NCI-H2107 treated with DMSO at 0.1 percent for 48 hours (cell line): ENCODE measurements around the gene UGT8.
"Not testable (repeated sequence)": the region's sequence is repeated elsewhere in the genome, so short reads cannot be mapped to it uniquely, and the experiment has no call there.

Experiments used
- DNase-seq: peaks from one replicate; lab custom pipeline; 2025; ENCODE audit not compliant: unreplicated experiment; lab: John Stamatoyannopoulos, UW

Gene UGT8

DNA sequence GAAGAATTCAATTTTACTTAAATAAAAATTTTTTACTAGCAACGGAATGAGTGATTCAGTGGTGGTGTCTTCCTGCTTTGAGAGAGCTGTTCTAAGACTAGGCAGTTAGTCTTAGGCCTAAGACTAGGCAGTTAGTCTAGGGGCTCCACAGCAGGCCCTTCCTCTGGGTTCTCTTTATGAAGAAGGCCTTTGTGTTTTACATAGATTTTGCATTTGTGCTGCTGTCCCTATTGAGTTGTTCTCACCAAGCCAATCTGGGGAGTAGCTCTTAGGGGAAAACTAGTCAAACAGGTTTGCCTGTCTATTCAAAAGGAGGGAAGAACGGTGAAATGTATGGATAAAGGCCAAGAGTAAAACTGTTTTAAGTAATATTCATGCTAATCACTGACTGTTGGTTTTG is 7.6 kb downstream of the UGT8 start:
- DNase-seq, result no peak

GRCh38 chr4:114607056-114607455 is 8.4 kb downstream of the UGT8 start:
- DNase-seq, result no peak

DNA sequence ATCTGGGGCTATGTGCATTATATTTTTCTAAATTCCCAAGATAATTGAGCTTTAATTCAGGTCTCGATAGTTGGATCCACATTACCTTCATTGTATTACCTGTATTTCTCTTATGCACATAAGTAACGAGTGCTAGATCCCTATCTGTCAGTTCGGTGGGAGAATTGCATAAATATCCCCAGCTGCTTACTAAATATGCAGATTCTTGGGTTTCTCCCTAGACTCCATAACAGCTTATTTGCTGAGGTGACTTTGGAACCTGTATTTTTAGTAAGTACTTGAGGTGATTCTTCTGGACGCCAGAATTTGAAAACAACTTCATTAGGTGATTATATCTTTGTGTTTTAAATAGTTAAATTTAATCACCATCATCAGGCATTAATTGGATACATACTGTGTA is 15.0 kb downstream of the UGT8 start:
- no peak for DNase-seq

DNA sequence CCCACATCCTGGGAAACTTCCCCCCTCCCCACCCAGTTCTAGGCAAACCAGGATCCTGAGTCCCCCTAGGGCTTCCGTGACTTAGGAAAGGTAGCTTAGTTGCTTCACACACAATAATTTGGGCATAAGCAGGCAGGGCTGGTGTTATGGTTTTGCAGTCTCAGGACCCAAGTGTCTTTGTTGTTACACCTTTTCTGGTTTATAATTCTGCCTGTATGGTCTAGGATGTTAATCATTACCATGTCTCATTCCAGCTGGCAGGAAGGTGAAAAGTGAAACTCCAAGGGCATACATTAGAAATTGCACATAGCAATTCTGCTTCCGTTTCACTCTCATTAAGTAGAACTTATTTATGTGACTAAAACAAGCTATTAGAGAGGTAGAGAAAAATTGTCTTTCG is 16.8 kb downstream of the UGT8 start:
- DNase-seq, result no peak

DNA sequence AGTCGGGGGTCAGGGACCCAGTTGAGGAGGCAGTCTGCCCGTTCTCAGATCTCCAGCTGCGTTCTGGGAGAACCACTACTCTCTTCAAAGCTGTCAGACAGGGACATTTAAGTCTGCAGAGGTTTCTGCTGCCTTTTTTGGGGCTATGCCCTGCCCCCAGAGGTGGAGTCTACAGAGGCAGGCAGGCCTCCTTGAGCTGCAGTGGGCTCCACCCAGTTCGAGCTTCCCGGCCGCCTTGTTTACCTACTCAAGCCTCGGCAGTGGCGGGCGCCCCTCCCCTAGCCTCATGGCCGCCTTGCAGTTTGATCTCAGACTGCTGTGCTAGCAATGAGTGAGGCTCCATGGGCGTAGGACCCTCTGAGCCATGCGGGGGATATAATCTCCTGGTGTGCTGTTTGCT is 17.4 kb downstream of the UGT8 start:
- DNase-seq, result not testable (repeated sequence)

GRCh38 chr4:114626196-114626595 is 27.6 kb downstream of the UGT8 start:
- no peak for DNase-seq

DNA sequence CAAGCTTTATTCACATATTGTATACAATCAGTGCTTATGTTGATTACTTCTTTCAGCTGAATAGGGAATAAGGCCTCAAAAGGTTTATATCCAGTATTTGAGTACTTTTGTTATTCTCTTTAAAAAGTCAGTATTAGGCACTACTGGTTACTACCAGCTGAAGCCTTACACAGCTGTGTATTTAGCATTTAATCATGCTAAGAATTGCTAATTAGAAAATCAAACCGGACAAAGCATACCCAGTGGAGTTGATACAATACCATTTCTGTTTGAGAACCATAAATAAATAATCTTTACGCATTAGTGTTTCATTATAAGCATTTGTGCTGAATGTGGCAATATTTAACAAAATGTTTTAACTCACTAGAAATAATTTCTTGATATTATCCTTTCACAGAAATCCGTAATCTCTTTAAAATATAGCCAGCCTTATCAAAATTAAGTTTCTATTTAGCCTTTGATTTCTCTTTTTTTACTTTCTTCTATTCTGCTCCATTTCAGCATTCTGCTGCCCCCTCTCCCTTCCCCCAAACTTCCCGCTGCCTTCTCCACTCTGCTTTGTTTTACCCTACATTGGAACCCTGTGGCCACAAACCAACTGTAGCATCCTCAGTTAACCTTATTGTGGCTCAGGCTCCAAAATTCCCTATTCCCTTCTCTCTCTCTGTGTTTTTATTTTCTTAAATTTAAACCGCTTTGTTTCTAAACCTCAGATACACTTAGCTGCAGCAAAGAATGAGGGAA is 37.8 kb downstream of the UGT8 start:
- DNase-seq, result no peak

DNA sequence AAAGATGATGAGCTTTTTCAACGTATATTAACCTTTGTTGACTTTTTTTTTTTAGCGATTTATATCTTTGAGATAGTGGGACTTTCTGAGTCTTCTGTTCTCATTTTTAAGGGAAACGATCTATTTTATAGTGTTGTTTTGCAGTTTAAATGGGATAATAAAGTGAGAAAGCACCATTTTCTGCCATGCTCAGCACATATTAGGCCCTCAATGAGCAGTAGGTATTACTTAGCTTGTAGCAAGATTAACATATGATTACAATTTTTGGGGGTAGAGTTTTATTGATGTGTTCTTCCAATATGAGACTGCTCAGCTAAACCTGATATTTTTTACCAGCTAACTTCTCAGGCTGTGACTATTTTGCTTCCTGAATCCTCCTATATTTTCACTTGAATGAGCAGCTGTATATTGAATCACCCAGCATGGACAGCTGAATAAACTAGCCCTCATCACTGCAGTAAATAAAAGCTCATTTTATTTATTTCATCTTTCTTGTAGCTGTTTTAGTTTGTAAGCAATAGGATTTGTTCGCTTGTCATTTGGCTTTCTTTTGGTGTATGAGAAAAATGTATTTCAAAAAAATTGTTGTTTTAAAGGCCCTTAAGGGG is 43.7 kb downstream of the UGT8 start:
- no peak for DNase-seq

- no peak for DNase-seq
These were observed 51.3 kb downstream of the UGT8 start for GRCh38 chr4:114649908-114650307.

- no peak for DNase-seq
These were observed 55.1 kb downstream of the UGT8 start for GRCh38 chr4:114653675-114654074.

- no peak for DNase-seq
These were observed 56.0 kb downstream of the UGT8 start for GRCh38 chr4:114654592-114654991.

GRCh38 chr4:114658179-114658578 is 59.6 kb downstream of the UGT8 start:
- no peak for DNase-seq

GRCh38 chr4:114658776-114659175 is 60.2 kb downstream of the UGT8 start:
- DNase-seq, result no peak

GRCh38 chr4:114659386-114660008 is 60.9 kb downstream of the UGT8 start:
- peak; percentile 0 for DNase-seq

GRCh38 chr4:114663083-114663482 is 64.5 kb downstream of the UGT8 start:
- DNase-seq, result no peak

DNA sequence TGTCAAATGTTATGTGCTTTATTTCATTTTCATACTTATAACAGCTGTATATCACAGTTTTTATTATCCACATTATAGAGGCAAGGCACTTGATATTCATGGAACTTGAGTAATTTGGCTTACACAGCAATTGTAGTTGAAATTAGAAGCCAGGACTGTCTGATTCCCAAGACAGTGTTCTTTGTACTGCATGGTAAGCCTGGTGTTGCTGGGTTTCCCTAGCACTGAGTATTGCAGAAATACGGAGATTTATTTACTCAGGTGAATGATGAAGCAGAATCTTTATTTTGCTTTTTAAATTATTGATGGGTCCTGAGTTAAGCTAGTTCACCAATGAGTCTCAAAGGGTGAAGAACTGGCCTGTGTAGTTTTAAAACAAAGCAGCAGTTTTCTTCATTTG is 70.0 kb downstream of the UGT8 start:
- no peak for DNase-seq

- not testable (repeated sequence) for DNase-seq
These were observed 72.1 kb downstream of the UGT8 start for GRCh38 chr4:114670733-114671132.

DNA sequence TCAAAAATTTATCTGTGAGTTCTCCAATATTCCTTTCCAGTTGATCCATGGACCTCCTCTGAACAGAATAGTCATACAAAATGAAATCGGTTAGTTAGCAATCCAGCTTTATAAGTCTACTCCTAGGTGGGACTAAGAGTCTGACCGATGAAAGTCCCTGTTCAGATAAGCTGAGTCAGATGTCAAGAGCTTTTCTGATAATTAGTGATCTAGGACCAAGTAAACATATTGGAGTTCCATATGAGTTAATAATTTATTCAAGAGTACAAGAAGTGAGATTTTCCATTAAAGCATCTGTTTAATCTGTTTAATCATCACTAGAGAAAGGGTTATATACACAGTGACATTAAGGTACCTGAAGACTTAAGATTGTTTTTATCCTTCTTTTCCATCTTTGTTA is 74.7 kb downstream of the UGT8 start:
- DNase-seq, result no peak

- no peak for DNase-seq
These were observed 75.5 kb downstream of the UGT8 start for GRCh38 chr4:114674080-114674479.

DNA sequence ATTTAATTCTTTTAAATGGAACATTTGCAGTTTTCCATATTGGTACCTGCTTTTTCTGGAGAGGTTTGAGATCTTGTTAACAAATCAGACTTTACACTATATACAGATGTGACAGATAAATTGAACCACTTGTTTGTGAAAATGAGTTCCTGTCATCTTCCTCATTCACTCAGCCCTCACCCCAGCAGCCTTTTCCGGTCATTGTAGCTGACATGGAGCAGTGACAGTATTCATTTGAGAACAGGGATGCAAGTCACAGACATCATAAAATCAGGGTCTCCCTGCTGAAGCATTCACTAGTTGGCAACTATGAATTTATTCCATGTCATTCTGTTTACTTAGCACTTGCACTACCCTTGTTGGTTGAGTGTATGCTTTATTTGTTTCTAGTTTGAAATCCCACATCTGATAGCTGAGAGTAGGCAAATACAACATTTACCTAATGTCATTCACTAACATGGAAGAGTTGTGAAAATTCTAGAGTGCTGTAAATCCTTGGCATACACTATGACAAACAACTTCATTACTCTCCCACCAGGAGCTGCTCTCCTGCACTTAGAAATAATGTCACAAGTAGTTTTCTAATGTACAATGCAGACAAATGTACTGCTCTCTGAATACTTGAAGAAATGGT is 78.9 kb downstream of the UGT8 start:
- no peak for DNase-seq

DNA sequence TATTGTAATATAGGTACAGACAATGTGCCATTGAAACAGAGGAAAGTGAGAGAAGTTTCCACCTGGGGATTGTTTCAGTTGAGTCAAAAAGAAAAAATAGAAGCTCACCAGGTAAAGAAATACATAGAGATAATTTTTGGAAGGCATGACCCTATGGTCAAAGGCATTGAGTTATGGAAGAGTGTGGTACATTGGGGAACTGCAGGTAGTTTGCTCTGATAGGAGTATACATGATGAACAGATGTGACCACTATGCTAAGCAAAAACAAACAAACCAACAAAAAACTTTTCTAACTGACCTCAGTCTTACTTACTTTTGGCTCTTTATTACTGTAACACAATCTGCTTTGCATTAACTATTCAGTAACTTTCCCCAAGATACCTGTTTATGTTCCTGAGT is 85.9 kb downstream of the UGT8 start:
- no peak for DNase-seq

GRCh38 chr4:114688059-114688458 is 89.5 kb downstream of the UGT8 start:
- DNase-seq, result no peak
